Hepatocyte (in vitro differentiated cells): ENCODE measurements around the gene C2.

Experiments used
- EZH2 ChIP-seq: fragments of 200-600 bp; sonication (generic); IDR thresholded peaks from 2 replicates; pipeline ENCODE4 v1.6.1; 2016; ENCODE audit warnings: antibody characterized with exemption, mild to moderate bottlenecking, borderline replicate concordance
- TF ChIP-seq, protein P1 (sequence below): fragments of 200-600 bp; sonication (generic); IDR thresholded peaks from 2 replicates; pipeline ENCODE4 v1.5.1; 2016; ENCODE audit warnings: antibody characterized with exemption, mild to moderate bottlenecking; ENCODE audit not compliant: poor library complexity

DNA sequence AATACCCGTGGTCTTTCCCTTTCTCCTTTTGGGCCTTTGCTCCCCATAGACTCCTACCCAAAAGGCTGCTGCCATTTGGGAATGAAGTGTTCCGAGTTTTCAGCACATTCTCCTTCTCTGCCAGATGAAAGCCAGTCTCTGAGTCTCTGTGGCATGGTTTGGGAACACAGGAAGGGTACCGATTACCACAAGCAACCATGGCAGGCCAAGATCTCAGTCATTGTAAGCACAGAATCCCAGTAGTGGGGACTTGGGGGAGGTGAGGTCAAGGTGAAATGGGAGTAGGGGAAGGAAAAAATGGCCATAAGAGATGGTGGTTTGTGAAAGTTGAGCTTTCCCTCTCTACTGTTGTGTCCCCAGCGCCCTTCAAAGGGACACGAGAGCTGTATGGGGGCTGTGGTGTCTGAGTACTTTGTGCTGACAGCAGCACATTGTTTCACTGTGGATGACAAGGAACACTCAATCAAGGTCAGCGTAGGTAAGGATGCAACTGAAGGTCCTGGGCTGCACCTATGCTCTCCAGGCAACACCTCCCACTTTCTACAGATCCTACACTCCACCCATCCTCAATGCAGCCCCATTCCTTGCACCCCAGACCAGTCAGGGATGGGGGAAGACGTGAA, 22.5 kb downstream of the C2 start:
- TF ChIP-seq, protein P1, sequence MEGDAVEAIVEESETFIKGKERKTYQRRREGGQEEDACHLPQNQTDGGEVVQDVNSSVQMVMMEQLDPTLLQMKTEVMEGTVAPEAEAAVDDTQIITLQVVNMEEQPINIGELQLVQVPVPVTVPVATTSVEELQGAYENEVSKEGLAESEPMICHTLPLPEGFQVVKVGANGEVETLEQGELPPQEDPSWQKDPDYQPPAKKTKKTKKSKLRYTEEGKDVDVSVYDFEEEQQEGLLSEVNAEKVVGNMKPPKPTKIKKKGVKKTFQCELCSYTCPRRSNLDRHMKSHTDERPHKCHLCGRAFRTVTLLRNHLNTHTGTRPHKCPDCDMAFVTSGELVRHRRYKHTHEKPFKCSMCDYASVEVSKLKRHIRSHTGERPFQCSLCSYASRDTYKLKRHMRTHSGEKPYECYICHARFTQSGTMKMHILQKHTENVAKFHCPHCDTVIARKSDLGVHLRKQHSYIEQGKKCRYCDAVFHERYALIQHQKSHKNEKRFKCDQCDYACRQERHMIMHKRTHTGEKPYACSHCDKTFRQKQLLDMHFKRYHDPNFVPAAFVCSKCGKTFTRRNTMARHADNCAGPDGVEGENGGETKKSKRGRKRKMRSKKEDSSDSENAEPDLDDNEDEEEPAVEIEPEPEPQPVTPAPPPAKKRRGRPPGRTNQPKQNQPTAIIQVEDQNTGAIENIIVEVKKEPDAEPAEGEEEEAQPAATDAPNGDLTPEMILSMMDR = no peak
- TF ChIP-seq EZH2 = no peak
